ENCODE data around the gene CFHR5.
"Not testable (repeated sequence)": the region's sequence is repeated elsewhere in the genome, so short reads cannot be mapped to it uniquely, and the experiment has no call there.

Gene CFHR5

GRCh38 chr1:196977278-196977677 lies at the start of gene CFHR5:
CFHR5 (plus strand) TSS chr1:196977556; CDS start chr1:196977665, 109 bp downstream.
- DNase-seq (ENCODE audit: low spot score) = no peak

DNA sequence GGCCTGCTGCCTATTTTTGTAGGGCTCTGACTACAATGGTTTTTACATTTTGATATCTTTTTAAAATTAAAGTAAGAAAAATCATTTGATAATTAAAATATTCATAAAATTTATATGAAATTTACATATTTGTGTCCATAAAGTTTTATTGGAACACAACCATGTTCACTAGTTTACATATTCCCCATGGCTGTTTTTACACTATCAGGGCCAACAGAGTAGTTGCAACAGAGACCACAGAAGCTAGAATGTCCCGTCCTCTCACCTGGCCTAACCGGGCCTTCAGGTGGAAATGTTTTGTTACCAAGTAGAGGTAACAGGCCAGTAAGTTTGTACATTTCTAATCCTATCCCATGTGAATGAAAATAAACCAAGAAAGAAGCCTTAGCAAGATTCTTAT lies 44.5 kb upstream of the CFHR5 start:
- not testable (repeated sequence) for DNase-seq (ENCODE audit: low spot score)

DNA sequence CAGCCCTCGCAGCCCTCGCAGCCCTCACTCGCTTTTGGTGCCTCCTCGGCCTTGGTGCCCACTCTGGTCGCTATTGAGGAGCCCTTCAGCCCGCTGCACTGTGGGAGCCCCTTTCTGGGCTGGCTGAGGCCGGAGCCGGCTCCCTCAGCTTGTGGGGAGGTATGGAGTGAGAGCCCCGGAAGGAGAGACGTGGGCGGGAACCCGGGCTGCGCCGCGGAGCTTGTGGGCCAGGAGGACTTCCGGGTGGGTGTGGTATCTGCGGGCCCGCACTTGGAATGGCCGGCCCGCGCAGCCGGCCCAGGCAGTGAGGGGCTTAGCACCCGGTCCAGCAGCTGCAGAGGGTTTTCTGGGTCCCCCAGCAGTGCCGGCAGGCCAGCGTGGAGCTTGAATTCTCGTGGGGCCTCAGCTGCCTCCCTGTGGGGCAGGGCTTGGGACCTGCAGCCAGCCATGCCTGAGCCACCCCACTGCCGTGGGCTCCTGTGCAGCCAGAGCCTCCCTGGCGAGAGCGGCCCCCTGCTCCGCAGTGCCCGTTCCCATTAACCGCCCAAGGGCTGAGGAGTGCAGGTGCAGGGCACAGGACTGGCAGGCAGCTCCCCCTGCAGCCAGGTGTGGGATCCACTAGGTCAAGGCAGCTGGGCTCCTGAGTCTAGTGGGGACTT lies 43.7 kb upstream of the CFHR5 start:
- no peak for DNase-seq (ENCODE audit: low spot score)

DNA sequence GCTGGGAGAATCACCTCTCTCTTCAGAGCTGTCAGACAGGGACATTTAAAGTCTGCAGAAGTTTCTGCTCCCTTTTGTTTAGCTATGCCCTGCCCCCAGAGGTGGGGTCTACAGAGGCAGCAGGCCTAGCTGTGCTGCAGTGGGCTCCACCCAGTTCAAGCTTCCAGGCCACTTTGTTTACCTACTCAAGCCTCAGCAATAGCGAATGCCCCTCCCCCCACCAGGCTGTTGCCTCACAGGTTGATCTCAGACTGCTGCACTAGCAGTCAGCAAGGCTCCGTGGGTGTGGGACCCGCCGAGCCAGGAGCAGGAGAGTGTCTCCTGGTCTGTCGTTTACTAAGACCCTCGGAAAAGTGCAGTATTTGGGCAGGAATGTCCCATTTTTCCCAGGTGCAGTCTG lies 35.9 kb upstream of the CFHR5 start:
- DNase-seq (ENCODE audit: low spot score) = not testable (repeated sequence)

DNA sequence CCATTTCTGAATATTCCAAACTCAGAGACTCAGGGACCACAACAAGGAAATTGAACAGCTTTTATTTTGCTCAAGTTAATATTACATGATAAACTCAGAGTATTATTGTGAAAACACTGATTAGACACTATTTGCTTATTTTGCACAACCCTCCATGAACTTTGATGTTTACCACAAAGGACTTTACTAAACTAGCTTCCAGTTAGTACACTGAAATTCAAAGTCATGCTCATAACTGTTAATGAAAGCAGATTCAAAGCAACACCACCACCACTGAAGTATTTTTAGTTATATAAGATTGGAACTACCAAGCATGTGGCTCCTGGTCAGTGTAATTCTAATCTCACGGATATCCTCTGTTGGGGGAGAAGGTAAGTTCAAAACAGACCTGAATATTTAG lies 33.8 kb upstream of the CFHR5 start, which contains the start of gene CFHR2:
TSS of gene CFHR2 (plus strand) at position 171 of the 400 bp plus-strand sequence. CDS start at position 314, 143 bp downstream.
- DNase-seq (ENCODE audit: low spot score) = not testable (repeated sequence)

DNA sequence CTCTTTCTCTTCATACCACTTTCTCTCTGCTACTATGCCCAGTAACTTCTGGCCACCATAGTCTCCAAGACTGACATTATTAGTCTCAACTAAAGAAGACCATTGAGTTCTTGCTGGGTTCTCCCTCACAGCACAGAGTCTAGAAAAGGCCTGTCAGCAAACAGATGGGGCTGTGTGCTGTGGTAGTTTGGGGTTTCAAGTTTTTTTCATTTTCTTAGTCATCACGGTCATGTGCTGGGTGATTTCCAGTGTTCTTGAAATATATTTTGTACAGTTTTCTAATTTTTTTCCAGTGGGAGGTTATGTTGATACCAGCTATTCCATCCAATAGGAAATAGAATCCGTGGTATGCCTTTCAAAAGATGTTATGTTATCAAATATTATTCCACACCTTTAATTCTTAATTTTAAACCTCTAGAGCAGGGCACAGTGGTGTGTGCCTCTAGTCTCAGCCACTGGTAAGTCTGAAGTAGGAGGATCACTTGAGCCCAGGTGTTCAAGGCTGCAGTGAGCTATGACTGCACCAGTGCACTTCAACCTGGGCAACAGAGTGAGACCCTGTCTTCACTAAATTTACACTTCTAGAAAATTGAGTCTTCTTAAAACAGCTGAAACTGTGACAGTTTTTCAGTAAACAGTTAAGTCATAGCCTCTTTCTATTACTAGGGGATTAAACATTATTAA lies 25.5 kb upstream of the CFHR5 start:
- DNase-seq (ENCODE audit: low spot score) = no peak

DNA sequence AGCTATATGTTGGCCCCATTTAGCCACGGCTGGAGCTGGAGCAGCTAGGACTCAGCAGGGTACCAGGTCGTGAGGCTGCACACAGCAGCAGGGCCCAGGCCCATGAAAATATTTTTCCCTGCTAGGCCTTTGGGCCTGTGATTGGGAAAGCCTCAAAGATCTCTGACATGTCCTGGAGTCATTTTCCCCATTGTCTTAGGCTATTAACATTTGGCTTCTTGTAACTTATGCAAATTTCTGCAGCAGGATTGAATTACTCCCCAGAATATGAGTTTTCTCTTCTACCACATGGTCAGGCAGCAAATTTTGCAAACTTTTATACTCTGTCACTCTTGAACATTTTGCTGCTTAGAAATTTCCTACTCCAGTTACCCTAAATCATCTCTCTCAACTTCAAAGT lies 22.6 kb upstream of the CFHR5 start:
- no peak for DNase-seq (ENCODE audit: low spot score)

GRCh38 chr1:196955926-196956325 lies 21.4 kb upstream of the CFHR5 start:
- DNase-seq (ENCODE audit: low spot score) = no peak

DNA sequence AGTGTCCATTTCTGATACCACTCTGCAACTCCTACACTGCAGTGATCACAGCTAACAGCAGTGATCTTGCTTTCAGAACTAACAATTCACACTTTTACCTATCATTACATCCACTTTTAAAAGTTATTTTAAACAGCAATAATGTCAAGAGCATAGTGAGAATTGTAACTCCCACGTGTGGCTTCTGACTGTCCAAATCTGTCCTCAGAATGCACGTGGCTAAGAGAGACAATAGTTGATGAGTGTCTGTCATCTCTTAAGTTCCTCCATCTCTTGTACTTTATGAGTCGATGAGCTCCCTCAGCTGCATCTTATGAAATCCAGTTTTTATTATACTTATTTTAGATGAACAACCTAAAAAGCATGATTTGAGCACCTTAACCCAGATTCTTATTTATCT lies 16.5 kb upstream of the CFHR5 start:
- no peak for DNase-seq (ENCODE audit: low spot score)

- DNase-seq (ENCODE audit: low spot score) = no peak
These were observed 7.2 kb upstream of the CFHR5 start for GRCh38 chr1:196970182-196970581.

- DNase-seq (ENCODE audit: low spot score) = no peak
These were observed 1.1 kb upstream of the CFHR5 start for GRCh38 chr1:196976278-196976677.

DNA sequence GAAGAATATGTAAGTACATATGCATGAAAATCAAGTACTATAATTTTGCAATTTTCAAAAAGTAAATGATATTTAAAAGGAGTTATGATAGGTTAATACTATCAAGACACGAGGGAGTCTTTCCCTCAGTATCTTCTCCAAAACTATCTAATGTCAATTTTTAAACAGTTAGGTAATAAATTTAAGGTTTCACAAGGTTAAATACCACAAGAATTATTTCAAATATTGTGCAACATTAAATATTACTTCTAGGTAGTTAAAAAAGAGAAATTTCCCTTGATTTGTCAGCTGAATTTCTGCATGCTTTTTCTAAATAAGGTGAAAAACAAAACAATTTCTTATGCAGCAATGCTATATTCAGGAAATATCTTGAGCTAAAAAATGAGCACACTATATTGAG lies 3.5 kb downstream of the CFHR5 start:
- no peak for DNase-seq (ENCODE audit: low spot score)

- not testable (repeated sequence) for DNase-seq (ENCODE audit: low spot score)
These were observed 4.9 kb downstream of the CFHR5 start for GRCh38 chr1:196982247-196982646.

DNA sequence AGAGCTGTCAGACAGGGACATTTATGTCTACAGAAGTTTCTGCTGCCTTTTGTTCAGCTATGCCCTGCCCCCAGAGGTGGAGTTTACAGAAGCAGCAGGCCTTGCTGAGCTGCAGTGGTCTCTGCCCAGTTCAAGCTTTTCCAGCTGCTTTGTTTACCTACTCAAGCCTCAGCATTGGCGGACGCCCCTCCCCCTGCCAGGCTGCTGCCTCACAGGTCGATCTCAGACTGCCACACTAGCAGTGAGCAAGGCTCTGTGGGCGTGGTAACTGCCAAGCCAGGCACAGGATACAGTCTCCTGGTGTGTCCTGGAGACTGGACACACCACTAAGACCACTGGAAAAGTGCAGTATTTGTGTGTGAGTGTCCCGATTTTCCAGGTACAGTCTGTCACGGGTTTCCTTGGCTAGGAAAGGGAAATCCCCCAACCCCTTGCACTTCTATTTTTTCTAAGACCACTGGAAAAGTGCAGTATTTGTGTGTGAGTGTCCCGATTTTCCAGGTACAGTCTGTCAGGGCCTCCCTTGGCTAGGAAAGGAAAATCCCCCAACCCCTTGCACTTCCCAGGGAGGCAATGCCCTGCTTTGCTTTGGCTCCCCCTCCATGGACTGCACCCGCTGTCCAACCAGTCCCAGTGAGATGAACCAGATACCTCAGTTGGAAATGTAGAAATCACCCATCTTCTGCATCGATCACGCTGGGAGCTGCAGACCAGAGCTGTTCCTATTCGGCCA lies 14.7 kb downstream of the CFHR5 start:
- DNase-seq (ENCODE audit: low spot score) = not testable (repeated sequence)

- DNase-seq (ENCODE audit: low spot score) = no peak
These were observed 16.6 kb downstream of the CFHR5 start for GRCh38 chr1:196993916-196994315.

DNA sequence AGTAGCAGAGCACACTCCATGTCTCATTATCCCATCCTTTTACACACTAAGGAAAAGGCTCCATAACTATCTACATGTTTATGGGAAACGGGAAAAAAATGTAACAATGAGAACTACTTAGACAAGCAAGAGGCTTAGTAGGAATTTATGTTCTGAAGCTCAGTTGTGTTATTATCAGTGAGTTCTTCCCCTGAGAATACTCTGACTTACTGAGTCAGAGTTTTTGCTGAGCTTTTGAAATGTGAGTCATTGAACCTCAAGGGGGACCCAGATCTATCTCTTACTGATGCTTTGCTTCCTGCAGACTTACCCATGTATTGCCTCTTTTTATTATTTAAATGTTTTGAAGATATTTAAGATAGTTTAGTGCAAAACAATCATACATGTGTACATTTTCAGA lies 20.1 kb downstream of the CFHR5 start:
- DNase-seq (ENCODE audit: low spot score) = no peak

- no peak for DNase-seq (ENCODE audit: low spot score)
These were observed 24.5 kb downstream of the CFHR5 start for GRCh38 chr1:197001828-197002227.

- no peak for DNase-seq (ENCODE audit: low spot score)
These were observed 25.8 kb downstream of the CFHR5 start for GRCh38 chr1:197003132-197003531.

DNA sequence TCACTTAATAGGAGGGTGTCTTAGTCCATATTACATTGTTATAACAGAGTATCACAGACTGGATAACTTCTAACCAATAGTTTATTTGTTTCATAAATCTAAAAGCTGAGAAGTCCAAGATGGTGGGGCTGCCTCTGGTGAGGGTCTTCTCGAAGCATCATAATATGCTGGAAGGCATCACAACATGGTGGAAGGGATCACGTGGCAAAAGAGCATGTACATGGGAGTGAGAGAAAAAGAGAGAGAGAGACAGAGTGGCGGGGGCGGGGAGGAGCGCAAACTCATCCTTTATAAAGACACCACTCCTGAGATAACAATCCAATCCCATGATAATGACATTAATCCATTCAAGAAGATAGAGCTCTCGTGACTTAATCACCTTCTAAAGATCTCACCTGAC lies 31.5 kb downstream of the CFHR5 start:
- no peak for DNase-seq (ENCODE audit: low spot score)

DNA sequence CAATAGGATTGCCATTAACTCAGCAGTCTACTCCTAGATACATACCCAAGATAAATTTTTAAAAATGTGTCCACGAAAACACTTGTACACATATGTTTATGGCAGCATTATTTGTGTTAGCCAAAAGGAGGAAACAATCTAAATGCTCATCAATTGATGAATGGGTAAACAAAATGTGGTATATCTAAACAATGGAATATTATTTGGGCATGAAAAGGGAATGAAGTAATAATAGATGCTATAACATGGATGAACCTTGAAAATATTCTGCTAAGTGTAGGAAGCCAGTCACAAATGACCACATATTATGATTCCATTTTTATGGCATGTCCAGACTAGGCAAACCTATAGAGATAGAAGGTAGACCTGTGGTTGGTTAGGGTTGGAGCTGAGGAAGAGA lies 34.3 kb downstream of the CFHR5 start:
- no peak for DNase-seq (ENCODE audit: low spot score)

GRCh38 chr1:197013234-197013633 lies 35.9 kb downstream of the CFHR5 start:
- DNase-seq (ENCODE audit: low spot score) = no peak

DNA sequence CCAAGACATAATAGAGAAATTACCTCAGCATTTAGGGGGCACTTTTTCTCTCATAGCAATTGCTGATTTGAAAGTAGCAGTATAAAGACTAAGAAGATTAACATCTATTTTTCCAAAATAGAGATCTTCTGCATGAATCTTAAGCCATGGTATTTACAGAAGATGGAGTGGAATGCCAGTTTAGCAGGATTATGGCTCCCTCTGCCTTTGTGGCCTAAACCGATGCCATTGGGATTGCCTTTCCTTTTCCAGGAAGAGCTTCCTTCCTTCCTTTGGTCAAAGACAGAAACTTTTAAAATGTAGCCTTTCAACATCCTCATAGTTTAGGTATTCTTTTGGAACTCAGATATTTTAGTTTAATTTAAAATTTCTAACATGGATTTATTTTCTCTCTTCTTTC lies 39.4 kb downstream of the CFHR5 start:
- DNase-seq (ENCODE audit: low spot score) = no peak

GRCh38 chr1:197017558-197018146 lies 40.3 kb downstream of the CFHR5 start:
- no peak for DNase-seq (ENCODE audit: low spot score)

Measured in left forelimb (tissue), 1 donor.